NCI-H1694 (cell line): ENCODE results near the gene ZFYVE19.
A peak's percentile ranks its signal among the peaks of the same experiment; 100 is the strongest.

ENCODE experiments used
- DNase-seq: peaks from one replicate; lab custom pipeline; 2025; lab: John Stamatoyannopoulos, UW

ZFYVE19 gene

GRCh38 chr15:40807028-40807887 lies at the start of gene ZFYVE19, which contains the start of gene DNAJC17:
Gene ZFYVE19, plus strand, starts transcription at chr15:40807089. Its CDS starts 501 bp downstream, at chr15:40807590.
Gene DNAJC17, minus strand, starts transcription at chr15:40807473. Its CDS starts 27 bp downstream, at chr15:40807446.
- peak; percentile 92 for DNase-seq

GRCh38 chr15:40759961-40760360 lies 46.9 kb upstream of the ZFYVE19 start:
- DNase-seq, result no peak

DNA sequence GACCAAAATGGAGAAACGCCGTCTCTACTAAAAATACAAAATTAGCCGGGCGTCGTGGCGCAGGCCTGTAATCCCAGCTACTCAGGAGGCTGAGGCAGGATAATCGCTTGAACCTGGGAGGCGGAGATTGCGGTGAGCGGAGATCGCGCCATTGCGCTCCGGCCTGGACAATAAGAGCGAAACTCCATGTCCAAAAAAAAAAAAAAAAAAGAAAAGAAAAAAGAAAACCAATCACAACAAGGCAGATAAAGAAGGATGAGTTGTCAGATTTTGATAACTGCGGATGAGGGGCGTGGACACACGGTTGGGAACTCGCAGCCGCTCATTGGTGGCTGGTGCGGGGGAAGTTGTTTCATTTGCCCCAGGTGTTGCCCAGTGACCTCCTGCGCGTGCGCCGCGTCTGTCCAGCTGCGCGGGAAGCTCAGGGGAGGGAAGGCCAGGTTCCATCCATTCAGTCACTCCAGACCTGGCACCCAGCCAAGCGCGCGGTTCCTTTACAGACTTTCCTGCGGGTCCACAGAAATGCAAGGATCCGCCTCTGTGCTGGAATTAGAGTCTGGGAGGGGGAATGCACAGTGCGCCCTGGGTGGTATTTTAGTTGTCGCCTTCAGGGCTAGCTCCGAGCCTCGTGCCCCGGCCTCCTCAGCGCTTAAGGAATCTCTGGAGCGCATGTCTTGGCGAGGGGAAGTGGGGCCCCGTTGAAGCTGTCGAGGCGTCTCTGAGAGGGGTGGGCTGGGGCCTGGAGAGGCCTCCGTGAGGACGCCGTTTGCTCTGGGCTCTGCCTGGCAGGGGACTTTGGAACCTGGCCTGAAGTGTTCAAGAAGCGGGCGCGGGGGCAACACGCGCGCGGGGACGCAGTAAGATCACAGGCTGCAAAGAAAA lies 43.7 kb upstream of the ZFYVE19 start:
- DNase-seq, result no peak

- DNase-seq, result no peak
Measured at GRCh38 chr15:40763801-40764628, 42.9 kb upstream of the ZFYVE19 start, which contains the start of gene GCHFR. Gene GCHFR, plus strand, starts transcription at chr15:40764068. Its CDS starts 113 bp downstream, at chr15:40764181.

GRCh38 chr15:40764629-40765103 lies 42.2 kb upstream of the ZFYVE19 start:
- no peak for DNase-seq

- no peak for DNase-seq
Measured at GRCh38 chr15:40766194-40766815, 40.6 kb upstream of the ZFYVE19 start.

- no peak for DNase-seq
Measured at GRCh38 chr15:40766906-40767837, 39.7 kb upstream of the ZFYVE19 start.

GRCh38 chr15:40767838-40768500 lies 38.9 kb upstream of the ZFYVE19 start:
- no peak for DNase-seq

DNA sequence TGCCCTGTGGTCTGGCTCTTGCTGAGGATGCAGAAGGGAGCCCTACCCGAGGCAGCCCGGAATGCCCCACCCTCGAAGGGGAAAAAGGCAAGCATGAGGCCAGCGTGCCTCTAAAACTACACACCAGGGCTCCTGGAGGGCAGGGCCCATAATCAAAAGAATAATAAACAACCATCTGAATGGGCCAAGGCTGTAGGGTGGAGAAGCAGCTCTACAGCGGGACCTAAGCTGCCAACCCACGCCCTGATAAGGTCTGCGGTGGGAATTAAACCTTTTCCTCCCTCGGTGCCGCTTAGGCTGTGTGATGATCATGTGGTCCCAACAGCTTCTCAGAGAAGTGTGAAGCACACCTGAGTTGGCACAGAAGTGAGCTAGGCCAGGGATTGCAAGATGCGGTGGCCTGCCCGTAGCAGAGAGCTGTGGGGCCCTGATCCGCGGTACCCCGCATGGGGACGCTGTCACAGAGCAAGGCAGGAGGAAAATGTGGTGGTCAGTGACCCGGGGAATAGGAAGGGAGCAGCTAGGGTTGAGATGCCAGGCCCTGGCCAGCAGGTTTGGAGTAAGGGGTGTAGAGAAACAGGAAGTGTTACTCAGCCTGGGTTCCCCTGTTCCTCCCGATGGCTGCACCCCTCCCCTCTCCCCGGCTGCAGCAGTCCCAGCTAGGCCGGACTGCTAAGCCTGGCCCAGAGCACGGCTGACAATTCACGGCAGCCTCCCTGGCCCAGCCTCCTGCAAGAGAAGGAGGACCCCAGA lies 38.2 kb upstream of the ZFYVE19 start:
- DNase-seq, result no peak

- no peak for DNase-seq
Measured at GRCh38 chr15:40769274-40770146, 37.4 kb upstream of the ZFYVE19 start, which contains the start of gene C15orf62. Gene C15orf62, plus strand, starts transcription at chr15:40769980. Its CDS starts 516 bp downstream, at chr15:40770496.

DNA sequence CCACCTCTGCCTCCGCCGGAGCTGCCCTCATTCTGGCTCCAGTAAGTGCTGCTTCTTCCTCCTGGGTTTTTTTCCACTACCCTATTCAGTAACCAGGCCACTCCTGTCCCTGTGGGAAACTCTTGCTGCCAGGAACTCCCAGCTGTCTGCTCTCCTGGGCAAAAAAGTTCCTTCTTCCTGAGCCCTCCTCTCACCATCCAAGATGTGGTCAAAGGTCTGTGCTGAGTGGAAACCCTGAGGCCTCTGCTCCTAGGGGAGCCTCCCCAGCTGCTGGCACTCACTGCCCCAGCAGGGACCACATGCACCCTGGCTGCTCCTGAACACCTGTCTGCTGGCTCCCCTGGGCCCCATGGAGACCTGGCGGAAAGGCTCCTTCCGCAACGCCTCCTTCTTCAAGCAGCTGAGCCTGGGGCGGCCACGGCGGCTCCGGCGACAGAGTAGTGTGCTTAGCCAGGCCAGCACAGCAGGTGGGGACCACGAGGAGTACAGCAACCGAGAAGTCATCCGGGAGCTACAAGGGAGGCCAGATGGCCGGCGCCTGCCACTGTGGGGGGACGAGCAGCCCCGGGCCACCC lies 36.7 kb upstream of the ZFYVE19 start:
- no peak for DNase-seq

DNA sequence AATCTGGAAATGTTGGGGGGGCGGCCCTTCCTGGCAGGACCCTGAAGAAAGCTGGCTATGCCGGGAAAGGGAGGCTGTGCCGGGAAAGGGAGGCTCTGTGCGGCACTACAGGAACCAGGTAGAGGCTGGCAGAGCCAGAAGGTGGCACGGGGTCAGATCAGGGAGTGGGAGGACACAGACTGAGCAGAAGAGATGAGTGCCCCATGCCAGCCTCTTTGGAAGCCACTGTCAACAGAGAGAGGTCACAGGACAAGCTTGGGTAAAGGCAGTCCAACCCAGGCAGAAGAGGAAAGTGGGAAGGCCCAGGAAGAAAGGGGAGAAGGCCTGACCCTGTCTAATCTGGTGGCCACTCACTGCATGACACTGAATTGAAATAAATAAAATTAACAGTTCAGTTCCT lies 35.6 kb upstream of the ZFYVE19 start:
- DNase-seq, result no peak

GRCh38 chr15:40772014-40772413 lies 34.9 kb upstream of the ZFYVE19 start:
- no peak for DNase-seq

GRCh38 chr15:40773496-40773895 lies 33.4 kb upstream of the ZFYVE19 start:
- DNase-seq, result no peak

DNA sequence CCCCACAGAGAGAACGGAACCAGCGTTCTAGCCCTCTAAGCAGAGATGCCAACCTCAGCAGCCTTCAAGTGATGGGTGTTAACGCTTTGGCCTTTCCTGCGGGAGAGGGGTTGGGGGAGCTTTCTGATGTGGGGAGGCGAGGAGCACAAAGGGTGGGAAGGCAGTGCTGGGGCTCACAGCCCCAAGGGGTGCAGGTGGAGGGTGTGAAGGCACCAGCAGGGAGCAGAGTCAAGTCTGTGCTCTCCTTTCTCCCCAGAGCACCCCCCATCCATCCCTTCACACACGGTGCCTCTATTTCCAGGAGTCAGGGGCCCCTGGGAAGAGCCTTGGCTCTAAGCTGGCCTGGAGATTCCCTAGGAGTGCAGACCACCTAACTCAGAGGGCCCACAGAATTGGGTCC lies 33.0 kb upstream of the ZFYVE19 start:
- DNase-seq, result no peak

GRCh38 chr15:40775007-40775406 lies 31.9 kb upstream of the ZFYVE19 start:
- no peak for DNase-seq
